Measurements from ENCODE around the gene NOVA1. TPM values are rescaled to one million over a fixed set of nuclear protein-coding genes. Genes with fewer than 3 reads are reported as not detected.

The NOVA1 gene
- polyA plus RNA-seq, 6 donors from 2014 or later, result not detected

- no peak for DNase-seq
- no peak overlapping the region for H3K27ac Mint-ChIP-seq
- H3K4me3 Mint-ChIP-seq, result no peak overlapping the region
- no peaks in the 10 kb centered on the region for H3K27me3 Mint-ChIP-seq
- no peaks in the 10 kb centered on the region for H3K36me3 Mint-ChIP-seq
- no peak for ATAC-seq (ENCODE audit: low read depth in 2 of 2)
- no peaks in the 10 kb centered on the region for H3K9me3 Mint-ChIP-seq
- H3K4me1 Mint-ChIP-seq, result no peaks in the 10 kb centered on the region
Observed at GRCh38 chr14:26548406-26548805, 49.4 kb downstream of the NOVA1 start.

GRCh38 chr14:26538176-26538575 lies 59.7 kb downstream of the NOVA1 start:
- ATAC-seq (ENCODE audit: low read depth in 2 of 2) (no peak), DNase-seq (no peak)
- Mint-ChIP-seq H3K27ac (no peak overlapping the region), H3K9me3 (peaks cover 0 to 3% (median 0%) of the 10 kb centered on the region in 7 donors), H3K36me3 (no peaks in the 10 kb centered on the region), H3K4me3 (no peak overlapping the region), H3K27me3 (no peaks in the 10 kb centered on the region), H3K4me1 (no peaks in the 10 kb centered on the region)

GRCh38 chr14:26531894-26532293 lies 65.9 kb downstream of the NOVA1 start:
- Mint-ChIP-seq H3K4me1 (no peaks in the 10 kb centered on the region), H3K9me3 (peaks cover 0 to 3% (median 0%) of the 10 kb centered on the region in 7 donors), H3K4me3 (no peak overlapping the region), H3K27ac (no peak overlapping the region), H3K27me3 (no peaks in the 10 kb centered on the region), H3K36me3 (no peaks in the 10 kb centered on the region)
- DNase-seq, result no peak
- ATAC-seq (ENCODE audit: low read depth in 2 of 2), result no peak

GRCh38 chr14:26528415-26529182 lies 69.2 kb downstream of the NOVA1 start:
- Mint-ChIP-seq H3K36me3 (no peaks in the 10 kb centered on the region), H3K9me3 (peaks cover 0 to 2% (median 0%) of the 10 kb centered on the region in 7 donors), H3K27me3 (no peaks in the 10 kb centered on the region), H3K4me3 (no peak overlapping the region), H3K27ac (no peak overlapping the region), H3K4me1 (no peaks in the 10 kb centered on the region)
- no peak for ATAC-seq (ENCODE audit: low read depth in 2 of 2)
- no peak for DNase-seq

- no peaks in the 10 kb centered on the region for H3K4me1 Mint-ChIP-seq
- H3K27me3 Mint-ChIP-seq, result no peaks in the 10 kb centered on the region
- no peak overlapping the region for H3K27ac Mint-ChIP-seq
Observed at GRCh38 chr14:26527095-26527494, 70.7 kb downstream of the NOVA1 start.

GRCh38 chr14:26526137-26526536 lies 71.7 kb downstream of the NOVA1 start:
- H3K4me1 Mint-ChIP-seq, result no peaks in the 10 kb centered on the region
- no peak for DNase-seq
- no peaks in the 10 kb centered on the region for H3K27me3 Mint-ChIP-seq
- no peaks in the 10 kb centered on the region for H3K36me3 Mint-ChIP-seq
- no peak for ATAC-seq (ENCODE audit: low read depth in 2 of 2)
- H3K9me3 Mint-ChIP-seq, result peaks cover 0 to 2% (median 0%) of the 10 kb centered on the region in 7 donors
- no peak overlapping the region for H3K4me3 Mint-ChIP-seq
- H3K27ac Mint-ChIP-seq, result no peak overlapping the region

More at GRCh38 chr14:26527095-26527494, 70.7 kb downstream of the NOVA1 start:
- Mint-ChIP-seq H3K4me3 (no peak overlapping the region), H3K9me3 (peaks cover 0 to 2% (median 0%) of the 10 kb centered on the region in 7 donors), H3K36me3 (no peaks in the 10 kb centered on the region)
- ATAC-seq (ENCODE audit: low read depth in 2 of 2), result no peak
- no peak for DNase-seq

GRCh38 chr14:26525085-26525484 lies 72.7 kb downstream of the NOVA1 start:
- H3K27me3 Mint-ChIP-seq, result no peaks in the 10 kb centered on the region
- no peaks in the 10 kb centered on the region for H3K4me1 Mint-ChIP-seq
- H3K4me3 Mint-ChIP-seq, result no peak overlapping the region
- peaks cover 0 to 2% (median 0%) of the 10 kb centered on the region in 7 donors for H3K9me3 Mint-ChIP-seq
- H3K27ac Mint-ChIP-seq, result no peak overlapping the region
- H3K36me3 Mint-ChIP-seq, result no peaks in the 10 kb centered on the region
- no peak for ATAC-seq (ENCODE audit: low read depth in 2 of 2)
- DNase-seq, result no peak

GRCh38 chr14:26522967-26523366 lies 74.9 kb downstream of the NOVA1 start:
- Mint-ChIP-seq H3K4me1 (no peaks in the 10 kb centered on the region), H3K4me3 (no peak overlapping the region), H3K36me3 (no peaks in the 10 kb centered on the region), H3K27ac (no peak overlapping the region), H3K9me3 (peaks cover 0 to 2% (median 0%) of the 10 kb centered on the region in 7 donors), H3K27me3 (no peaks in the 10 kb centered on the region)
- no peak for ATAC-seq (ENCODE audit: low read depth in 2 of 2)
- no peak for DNase-seq

- H3K27me3 Mint-ChIP-seq, result no peaks in the 10 kb centered on the region
- no peaks in the 10 kb centered on the region for H3K4me1 Mint-ChIP-seq
- no peak overlapping the region for H3K27ac Mint-ChIP-seq
- ATAC-seq (ENCODE audit: low read depth in 2 of 2) (no peak), DNase-seq (no peak)
- H3K9me3 Mint-ChIP-seq, result no peaks in the 10 kb centered on the region
- no peak overlapping the region for H3K4me3 Mint-ChIP-seq
- H3K36me3 Mint-ChIP-seq, result no peaks in the 10 kb centered on the region
Observed at GRCh38 chr14:26517771-26518170, 80.1 kb downstream of the NOVA1 start.

GRCh38 chr14:26500028-26500427 lies 97.8 kb downstream of the NOVA1 start:
- Mint-ChIP-seq H3K36me3 (no peaks in the 10 kb centered on the region), H3K27ac (no peak overlapping the region), H3K4me3 (no peak overlapping the region), H3K4me1 (no peaks in the 10 kb centered on the region), H3K27me3 (no peaks in the 10 kb centered on the region), H3K9me3 (peaks cover 0 to 2% (median 0%) of the 10 kb centered on the region in 7 donors)
- ATAC-seq (ENCODE audit: low read depth in 2 of 2), result no peak
- DNase-seq, result no peak

- ATAC-seq (ENCODE audit: low read depth in 2 of 2) (no peak), DNase-seq (no peak)
- Mint-ChIP-seq H3K4me3 (no peak overlapping the region), H3K9me3 (peaks cover 0 to 2% (median 0%) of the 10 kb centered on the region in 7 donors), H3K4me1 (no peaks in the 10 kb centered on the region), H3K27me3 (no peaks in the 10 kb centered on the region), H3K36me3 (no peaks in the 10 kb centered on the region), H3K27ac (no peak overlapping the region)
Observed at GRCh38 chr14:26499546-26499945, 98.3 kb downstream of the NOVA1 start.

GRCh38 chr14:26486922-26487321 lies 110.9 kb downstream of the NOVA1 start:
- Mint-ChIP-seq H3K27me3 (no peaks in the 10 kb centered on the region), H3K4me3 (no peak overlapping the region), H3K36me3 (no peaks in the 10 kb centered on the region), H3K4me1 (no peaks in the 10 kb centered on the region), H3K27ac (no peak overlapping the region), H3K9me3 (peaks cover 0 to 9% (median 5%) of the 10 kb centered on the region in 7 donors)
- no peak for DNase-seq
- no peak for ATAC-seq (ENCODE audit: low read depth in 2 of 2)

- ATAC-seq (ENCODE audit: low read depth in 2 of 2), result no peak
Observed at GRCh38 chr14:26484562-26484961, 113.3 kb downstream of the NOVA1 start.

GRCh38 chr14:26478967-26479366 lies 118.9 kb downstream of the NOVA1 start:
- Mint-ChIP-seq H3K9me3 (peaks cover 0 to 4% (median 0%) of the 10 kb centered on the region in 7 donors), H3K27ac (no peak overlapping the region), H3K36me3 (no peaks in the 10 kb centered on the region), H3K27me3 (no peaks in the 10 kb centered on the region), H3K4me3 (no peak overlapping the region), H3K4me1 (no peaks in the 10 kb centered on the region)
- ATAC-seq (ENCODE audit: low read depth in 2 of 2) (no peak), DNase-seq (no peak)

More at GRCh38 chr14:26484562-26484961, 113.3 kb downstream of the NOVA1 start:
- no peaks in the 10 kb centered on the region for H3K4me1 Mint-ChIP-seq
- H3K27me3 Mint-ChIP-seq, result no peaks in the 10 kb centered on the region
- H3K27ac Mint-ChIP-seq, result peak overlapping the region in 1 of 6 donors; percentile 25
- no peak overlapping the region for H3K4me3 Mint-ChIP-seq
- no peaks in the 10 kb centered on the region for H3K36me3 Mint-ChIP-seq
- no peak for DNase-seq
- H3K9me3 Mint-ChIP-seq, result peaks cover 0 to 9% (median 2%) of the 10 kb centered on the region in 7 donors
